ENCODE measurements around the gene NRXN3.

Gene NRXN3

DNA sequence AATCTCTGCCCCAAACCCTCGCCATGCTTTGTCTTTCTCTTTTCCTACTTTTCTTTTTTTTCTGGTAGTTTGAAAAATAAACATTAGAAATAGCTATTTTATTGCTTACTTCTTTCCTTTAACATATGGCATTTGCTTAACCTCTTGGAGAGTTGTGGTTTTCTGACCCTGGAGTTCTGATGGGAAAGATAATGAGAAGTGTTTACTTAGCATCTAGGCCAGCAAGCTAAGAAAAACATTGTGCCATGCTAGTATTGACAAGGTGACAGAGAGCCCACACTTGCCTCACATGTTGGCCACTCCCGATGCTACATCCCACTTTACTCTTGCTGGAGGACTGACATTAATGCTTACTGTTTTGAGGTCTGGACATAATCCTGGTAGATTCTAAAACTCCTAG is 1154.9 kb downstream of the NRXN3 start:
- TF ChIP-seq, protein P1, sequence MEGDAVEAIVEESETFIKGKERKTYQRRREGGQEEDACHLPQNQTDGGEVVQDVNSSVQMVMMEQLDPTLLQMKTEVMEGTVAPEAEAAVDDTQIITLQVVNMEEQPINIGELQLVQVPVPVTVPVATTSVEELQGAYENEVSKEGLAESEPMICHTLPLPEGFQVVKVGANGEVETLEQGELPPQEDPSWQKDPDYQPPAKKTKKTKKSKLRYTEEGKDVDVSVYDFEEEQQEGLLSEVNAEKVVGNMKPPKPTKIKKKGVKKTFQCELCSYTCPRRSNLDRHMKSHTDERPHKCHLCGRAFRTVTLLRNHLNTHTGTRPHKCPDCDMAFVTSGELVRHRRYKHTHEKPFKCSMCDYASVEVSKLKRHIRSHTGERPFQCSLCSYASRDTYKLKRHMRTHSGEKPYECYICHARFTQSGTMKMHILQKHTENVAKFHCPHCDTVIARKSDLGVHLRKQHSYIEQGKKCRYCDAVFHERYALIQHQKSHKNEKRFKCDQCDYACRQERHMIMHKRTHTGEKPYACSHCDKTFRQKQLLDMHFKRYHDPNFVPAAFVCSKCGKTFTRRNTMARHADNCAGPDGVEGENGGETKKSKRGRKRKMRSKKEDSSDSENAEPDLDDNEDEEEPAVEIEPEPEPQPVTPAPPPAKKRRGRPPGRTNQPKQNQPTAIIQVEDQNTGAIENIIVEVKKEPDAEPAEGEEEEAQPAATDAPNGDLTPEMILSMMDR (IDR thresholded peaks at IDR 0.05) = no peak

GRCh38 chr14:79325557-79325956 is 1155.4 kb downstream of the NRXN3 start:
- TF ChIP-seq, protein P1 (IDR thresholded peaks at IDR 0.05) = no peak

DNA sequence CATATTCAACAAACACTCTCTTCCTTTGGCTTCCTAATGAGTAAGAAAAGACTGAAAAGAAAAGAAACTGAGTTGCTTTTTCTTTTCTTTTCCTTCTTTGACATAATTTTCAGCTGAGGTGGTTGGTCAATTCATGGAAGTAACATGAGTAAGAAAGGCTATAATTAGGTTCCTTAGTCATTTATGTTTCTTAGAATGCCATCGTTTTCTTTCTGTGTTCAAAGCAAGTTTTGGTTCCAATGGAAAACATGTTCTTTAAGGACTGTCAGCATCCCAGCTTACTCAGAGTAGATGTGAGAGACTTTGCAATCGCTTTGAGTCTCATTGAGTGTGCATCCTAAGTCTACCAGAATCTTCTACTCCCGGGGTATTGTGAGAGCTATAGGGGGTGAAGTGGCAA is 1158.7 kb downstream of the NRXN3 start:
- TF ChIP-seq, protein P1 (IDR thresholded peaks at IDR 0.05) = no peak

- TF ChIP-seq, protein P1 (IDR thresholded peaks at IDR 0.05) = no peak
Measured at GRCh38 chr14:79331830-79332229, 1161.7 kb downstream of the NRXN3 start.

DNA sequence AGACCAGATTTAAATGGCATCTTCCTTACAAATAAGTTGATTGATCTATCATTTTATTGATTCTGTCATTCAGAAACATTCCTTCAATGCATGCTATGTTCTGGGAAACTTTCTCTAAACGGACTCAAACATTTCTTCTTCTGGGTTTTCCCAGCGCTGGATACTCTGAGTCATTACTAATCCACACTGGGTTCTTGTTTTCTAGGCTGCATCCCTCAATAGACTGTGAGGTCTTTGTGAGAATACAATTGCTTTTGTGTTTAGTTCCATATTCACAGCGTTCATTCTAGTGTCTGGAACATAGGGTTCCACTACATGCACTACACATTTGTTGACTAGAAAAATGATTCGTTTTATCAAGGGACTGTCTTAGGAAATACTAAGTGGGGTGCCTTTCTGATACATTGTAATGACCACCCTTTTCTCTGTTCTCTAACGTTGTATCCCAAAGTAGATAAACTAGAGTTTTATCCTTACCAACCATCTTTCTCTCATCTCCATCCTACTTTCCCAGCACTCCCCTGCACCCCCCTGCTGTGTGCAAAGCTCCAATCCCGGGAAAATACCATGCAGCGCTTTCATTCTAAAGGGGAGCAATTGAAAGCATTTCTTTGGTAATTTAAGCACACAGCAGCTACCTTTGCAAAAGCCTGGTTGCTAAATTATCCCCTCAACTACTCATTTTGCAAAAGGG is 1162.5 kb downstream of the NRXN3 start:
- TF ChIP-seq, protein P1 (IDR thresholded peaks at IDR 0.05) = no peak

GRCh38 chr14:79333198-79333546 is 1163.0 kb downstream of the NRXN3 start:
- TF ChIP-seq, protein P1 (IDR thresholded peaks at IDR 0.05) = no peak

DNA sequence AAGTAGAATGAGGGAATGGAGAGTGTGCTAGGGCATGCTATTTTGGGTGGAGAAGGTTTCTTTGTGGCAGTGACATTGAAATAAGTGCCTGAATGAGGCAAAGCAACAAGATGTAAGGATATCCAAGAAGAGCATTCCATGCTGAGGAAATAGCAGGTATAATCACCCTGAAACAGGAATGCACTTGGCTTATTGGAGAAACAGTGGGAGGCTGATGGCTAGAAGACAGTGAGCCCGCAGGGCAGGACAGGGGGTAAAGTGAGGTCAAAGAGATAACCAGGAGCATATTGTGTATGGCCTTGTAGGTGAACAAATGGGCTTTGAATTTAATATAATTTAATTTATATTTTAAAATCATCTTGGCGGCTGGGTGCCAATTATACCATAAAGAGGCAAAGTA is 1164.1 kb downstream of the NRXN3 start:
- TF ChIP-seq, protein P1 (IDR thresholded peaks at IDR 0.05) = no peak

DNA sequence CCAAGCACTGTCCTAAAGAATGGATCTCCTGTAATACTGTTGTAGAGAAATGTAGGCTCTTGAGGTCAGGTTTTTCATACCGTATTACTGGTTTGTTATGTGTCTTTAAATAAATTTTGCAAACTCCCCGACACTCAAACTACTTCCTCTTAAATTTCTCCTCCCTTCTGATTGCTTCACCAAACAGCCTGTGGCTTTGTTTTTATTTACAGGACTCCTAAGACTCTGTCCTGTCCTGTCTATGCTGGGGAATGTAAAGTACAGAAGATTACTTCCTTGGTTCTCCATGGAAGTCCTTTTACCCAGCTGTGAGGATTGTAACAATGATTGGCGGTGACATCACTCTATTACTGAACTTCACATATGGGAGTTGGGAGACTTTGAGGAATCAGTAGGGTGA is 1167.6 kb downstream of the NRXN3 start:
- TF ChIP-seq, protein P1 (IDR thresholded peaks at IDR 0.05) = no peak

All from LNCAP (cell line).